ENCODE results near the gene SLC39A5.

DNA sequence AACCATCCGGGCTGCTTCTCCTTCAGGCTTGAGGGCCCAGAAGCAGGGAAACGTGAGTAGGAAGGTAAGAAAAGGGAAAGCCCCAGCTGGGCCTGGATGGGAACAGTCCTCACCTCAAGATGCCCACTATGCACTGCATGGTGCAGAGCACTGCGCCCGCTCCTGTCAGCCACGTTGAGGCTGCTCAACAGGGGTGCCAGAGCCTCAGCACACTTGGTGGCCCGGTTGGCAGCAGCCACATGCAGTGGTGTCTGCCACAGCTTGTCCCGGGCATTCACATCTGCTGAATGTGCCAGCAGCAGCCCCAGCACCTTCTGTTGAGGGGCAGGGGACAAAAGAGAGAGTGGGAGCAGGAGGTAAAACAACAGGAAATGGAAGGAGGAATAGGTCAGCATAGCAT, 25.8 kb downstream of the SLC39A5 start:
- no peak for TF ChIP-seq EZH2 (IDR thresholded peaks at IDR 0.05; ENCODE audit: borderline replicate concordance, insufficient read depth, low read depth, low read length, poor library complexity, severe bottlenecking)
- no peak for TF ChIP-seq CTCF (IDR thresholded peaks at IDR 0.05)
